Measurements from ENCODE around the gene ESR1. TPM values are rescaled to one million over a fixed set of nuclear protein-coding genes. Genes with fewer than 3 reads are reported as not detected.
"Not testable (repeated sequence)": the region's sequence is repeated elsewhere in the genome, so short reads cannot be mapped to it uniquely, and the experiment has no call there.

Gene ESR1
- total RNA-seq, 4 donors from 2014 or later = 0.59 to 1.8 (median 1.3) TPM

- WGBS, 2 donors = 89 to 92% methylated on average over 5 of the region's 5 CpGs
- no peak for DNase-seq (ENCODE audit: low spot score in 2 of 2)
- intact Hi-C loops (cut with DNase I; ENCODE audit: low total_unique reads) = no loop called here
- TF ChIP-seq, protein P1, sequence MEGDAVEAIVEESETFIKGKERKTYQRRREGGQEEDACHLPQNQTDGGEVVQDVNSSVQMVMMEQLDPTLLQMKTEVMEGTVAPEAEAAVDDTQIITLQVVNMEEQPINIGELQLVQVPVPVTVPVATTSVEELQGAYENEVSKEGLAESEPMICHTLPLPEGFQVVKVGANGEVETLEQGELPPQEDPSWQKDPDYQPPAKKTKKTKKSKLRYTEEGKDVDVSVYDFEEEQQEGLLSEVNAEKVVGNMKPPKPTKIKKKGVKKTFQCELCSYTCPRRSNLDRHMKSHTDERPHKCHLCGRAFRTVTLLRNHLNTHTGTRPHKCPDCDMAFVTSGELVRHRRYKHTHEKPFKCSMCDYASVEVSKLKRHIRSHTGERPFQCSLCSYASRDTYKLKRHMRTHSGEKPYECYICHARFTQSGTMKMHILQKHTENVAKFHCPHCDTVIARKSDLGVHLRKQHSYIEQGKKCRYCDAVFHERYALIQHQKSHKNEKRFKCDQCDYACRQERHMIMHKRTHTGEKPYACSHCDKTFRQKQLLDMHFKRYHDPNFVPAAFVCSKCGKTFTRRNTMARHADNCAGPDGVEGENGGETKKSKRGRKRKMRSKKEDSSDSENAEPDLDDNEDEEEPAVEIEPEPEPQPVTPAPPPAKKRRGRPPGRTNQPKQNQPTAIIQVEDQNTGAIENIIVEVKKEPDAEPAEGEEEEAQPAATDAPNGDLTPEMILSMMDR (IDR thresholded peaks at IDR 0.05) = no peak
- TF ChIP-seq POLR2A (IDR thresholded peaks at IDR 0.05) = no peak
- no peak overlapping the region for H3K4me3 ChIP-seq (ENCODE audit: low read depth, poor library complexity, severe bottlenecking)
Observed at GRCh38 chr6:151837223-151837622, 29.7 kb downstream of the ESR1 start.

- intact Hi-C loops (cut with DNase I; ENCODE audit: low total_unique reads) = no loop called here
- H3K4me3 ChIP-seq (ENCODE audit: low read depth, poor library complexity, severe bottlenecking) = no peak overlapping the region
- WGBS, 2 donors = 85 to 92% methylated on average over 2 of the region's 2 CpGs
- DNase-seq (ENCODE audit: low spot score in 2 of 2) = peak in 1 of 2 donors; percentile 24
- no peak for TF ChIP-seq POLR2A (IDR thresholded peaks at IDR 0.05)
- TF ChIP-seq, protein P1 (IDR thresholded peaks at IDR 0.05) = no peak
Observed at GRCh38 chr6:151842816-151843215, 35.3 kb downstream of the ESR1 start.

DNA sequence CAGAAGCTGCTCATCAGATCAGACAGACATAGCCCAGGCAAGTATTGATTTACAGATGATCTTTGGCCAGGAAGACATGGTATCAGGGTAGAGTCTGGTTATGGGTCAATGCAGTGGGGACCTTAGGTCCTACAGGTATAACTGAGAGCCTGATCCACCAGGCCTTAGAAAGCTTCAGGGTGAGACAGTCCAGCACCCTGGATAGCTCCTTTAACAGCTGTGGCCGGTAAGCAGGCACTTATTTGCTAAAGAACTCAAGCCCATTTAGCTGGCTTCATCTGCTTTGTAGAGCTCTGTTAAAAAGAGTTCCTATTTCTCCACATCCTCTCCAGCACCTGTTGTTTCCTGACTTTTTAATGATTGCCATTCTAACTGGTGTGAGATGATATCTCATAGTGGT is 39.6 kb downstream of the ESR1 start:
- intact Hi-C loops (cut with DNase I; ENCODE audit: low total_unique reads) = no loop called here
- 6 to 23% methylated on average over 1 of the region's 1 CpG for WGBS, 2 donors
- no peak overlapping the region for H3K4me3 ChIP-seq (ENCODE audit: low read depth, poor library complexity, severe bottlenecking)
- TF ChIP-seq POLR2A (IDR thresholded peaks at IDR 0.05) = no peak
- TF ChIP-seq, protein P1 (IDR thresholded peaks at IDR 0.05) = no peak
- no peak for DNase-seq (ENCODE audit: low spot score in 2 of 2)

GRCh38 chr6:151850479-151851003 is 43.1 kb downstream of the ESR1 start:
- WGBS, 2 donors = 62 to 63% methylated on average over 5 of the region's 5 CpGs
- no peak overlapping the region for H3K4me3 ChIP-seq (ENCODE audit: low read depth, poor library complexity, severe bottlenecking)
- no peak for DNase-seq (ENCODE audit: low spot score in 2 of 2)
- intact Hi-C loops (cut with DNase I; ENCODE audit: low total_unique reads) = no loop called here
- TF ChIP-seq, protein P1 (IDR thresholded peaks at IDR 0.05) = no peak
- TF ChIP-seq POLR2A (IDR thresholded peaks at IDR 0.05) = no peak

DNA sequence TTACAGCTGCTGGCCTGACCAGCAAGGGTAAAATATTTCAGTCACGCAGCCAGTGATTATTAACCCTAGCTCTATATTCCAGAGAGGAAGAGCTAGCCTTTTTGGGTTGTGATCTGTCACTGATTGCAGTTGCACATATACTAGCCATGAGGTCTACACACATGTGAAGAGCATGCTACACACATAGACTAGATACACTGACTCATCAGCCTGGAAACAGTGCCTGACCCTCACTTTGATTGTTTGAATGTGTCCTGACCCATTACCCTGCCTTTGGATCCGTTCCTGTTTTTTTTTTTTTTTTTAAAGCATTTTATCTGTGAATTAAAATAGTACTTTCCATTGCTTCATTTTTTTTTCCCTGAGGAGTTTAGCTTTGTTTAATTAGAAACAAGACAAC is 50.8 kb downstream of the ESR1 start:
- no peak for TF ChIP-seq POLR2A (IDR thresholded peaks at IDR 0.05)
- TF ChIP-seq, protein P1 (IDR thresholded peaks at IDR 0.05) = no peak
- H3K4me3 ChIP-seq (ENCODE audit: low read depth, poor library complexity, severe bottlenecking) = no peak overlapping the region
- DNase-seq (ENCODE audit: low spot score in 2 of 2) = no peak
- WGBS, 2 donors = 55 to 67% methylated on average over 2 of the region's 2 CpGs
- intact Hi-C loops (cut with DNase I; ENCODE audit: low total_unique reads) = no loop called here

DNA sequence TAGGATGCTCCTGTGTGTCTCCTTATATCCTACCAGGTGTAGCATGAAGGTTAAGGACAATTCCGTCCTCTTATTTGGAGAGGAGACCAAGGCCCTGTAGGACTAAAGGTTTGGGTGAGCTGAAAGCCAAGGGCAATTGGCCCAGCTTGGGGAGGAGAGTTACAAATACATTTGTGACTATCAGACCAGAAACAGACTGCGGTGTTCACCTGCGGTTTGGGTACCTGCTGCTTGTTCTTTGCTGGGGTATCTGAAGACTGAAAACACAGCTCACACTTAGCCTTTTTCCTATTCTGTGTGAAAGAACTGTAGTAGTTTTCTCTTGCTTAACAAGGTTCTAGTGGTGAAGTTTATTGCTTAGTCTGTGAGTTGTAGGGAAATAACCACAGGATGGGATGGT is 55.0 kb downstream of the ESR1 start:
- TF ChIP-seq POLR2A (IDR thresholded peaks at IDR 0.05) = no peak
- TF ChIP-seq, protein P1 (IDR thresholded peaks at IDR 0.05) = no peak
- DNase-seq (ENCODE audit: low spot score in 2 of 2) = no peak
- 89 to 98% methylated on average over 3 of the region's 3 CpGs for WGBS, 2 donors
- H3K4me3 ChIP-seq (ENCODE audit: low read depth, poor library complexity, severe bottlenecking) = no peak overlapping the region
- intact Hi-C loops (cut with DNase I; ENCODE audit: low total_unique reads) = no loop called here

DNA sequence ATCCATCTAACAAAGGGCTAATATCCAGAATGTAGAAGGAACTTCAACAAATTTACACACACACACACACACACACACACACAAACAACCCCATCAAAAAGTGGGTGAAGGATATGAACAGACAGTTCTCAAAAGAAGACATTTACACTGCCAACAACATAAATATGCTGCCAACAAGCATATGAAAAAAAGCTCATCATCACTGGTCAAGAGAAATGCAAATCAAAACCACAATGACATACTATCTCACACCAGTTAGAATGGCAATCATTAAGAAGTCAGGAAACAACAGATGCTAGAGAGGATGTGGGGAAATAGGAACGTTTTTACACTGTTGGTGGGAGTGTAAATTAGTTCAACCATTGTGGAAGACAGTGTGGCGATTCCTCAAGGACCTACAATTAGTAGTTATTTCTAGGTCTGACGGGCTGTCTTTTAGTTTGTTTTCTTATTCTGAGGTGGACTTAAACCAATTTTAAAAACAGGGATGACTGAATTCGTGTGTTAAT is 59.9 kb downstream of the ESR1 start:
- intact Hi-C loops (cut with DNase I; ENCODE audit: low total_unique reads); DNase-seq (ENCODE audit: low spot score in 2 of 2); H3K4me3 ChIP-seq (ENCODE audit: low read depth, poor library complexity, severe bottlenecking): not testable (repeated sequence)
- WGBS, 2 donors = 63 to 66% methylated on average over 4 of the region's 4 CpGs
